K562 (cell line): ENCODE measurements around the gene BFSP2. TPM values are rescaled to one million over a fixed set of nuclear protein-coding genes. Genes with fewer than 3 reads are reported as not detected.

Source experiments
- ATAC-seq: fragments of 200-7000 bp; cut with Tn5 transposase; 3 replicates; pipeline ENCODE4 v1.9.1; 2020; ENCODE audit warnings: moderate library complexity
- BruUV-seq: library from RNA; stranded (reverse); fragments of 400-500 nt; replicated peaks from 2 replicates; lab custom pipeline; 2021; lab: Mats Ljungman, UMichigan
- CTCF ChIA-PET: fragments of 300-600 bp; formaldehyde crosslinking; extraction: SDS; loops from one replicate; lab custom pipeline; 2021; ENCODE audit warnings: low intra/inter-chr PET ratio; lab: Yijun Ruan, JAX
- POLR2A ChIA-PET: fragments of 300-600, 350-650 bp; sonication (Branson Sonifier 250); formaldehyde crosslinking; extraction: SDS; loops from one replicate; lab custom pipeline; 2021; ENCODE audit warnings: antibody characterized with exemption, inconsistent platforms; lab: Yijun Ruan, JAX
- DNase-seq, 4 experiments: peaks; one replicate each; pipeline versions ENCODE4 v3.0.0 to v3.0.0-alpha.2; 2011 to 2018; ENCODE audit warnings: low spot score in 3 of 4, mixed read lengths in 3 of 4; ENCODE audit errors: extremely low read depth in 1 of 4
- FAIRE-seq: peaks from 2 replicates; lab custom pipeline; 2011; peaks lifted over from hg19 to GRCh38; lab: Jason Lieb, UNC
- H2AFZ ChIP-seq: 2 replicates; pipeline ENCODE4 v1.6.0; 2011; ENCODE audit warnings: low read depth, low read length, control low read depth, inconsistent platforms
- H3K27ac ChIP-seq: fragments of 200-600 bp; 3 replicates; pipeline ENCODE4 v1.8.0; 2011; ENCODE audit warnings: low read depth, mild to moderate bottlenecking, control low read depth, inconsistent platforms, low read length, moderate library complexity, mixed read lengths; ENCODE audit errors: extremely low read depth
- H3K27me3 ChIP-seq, 2 experiments: fragments of 300-600 bp in 1 of 2; 2 replicates in 1 of 2; 3 replicates in 1 of 2; pipeline versions ENCODE4 v1.6.0 to v1.8.0; 2011; ENCODE audit warnings: inconsistent platforms in 2 of 2, low read length in 2 of 2, mild to moderate bottlenecking in 1 of 2, mixed read lengths in 1 of 2, moderate library complexity in 1 of 2; ENCODE audit not compliant: control insufficient read depth in 2 of 2, insufficient read depth in 2 of 2
- H3K36me3 ChIP-seq: fragments of 300-600 bp; 3 replicates; pipeline ENCODE4 v1.8.0; 2011; ENCODE audit warnings: mild to moderate bottlenecking, low read length, inconsistent platforms; ENCODE audit not compliant: control insufficient read depth, insufficient read depth
- H3K4me1 ChIP-seq, 2 experiments: fragments of 200-600 bp in 1 of 2; replicated peaks in 1 of 2; 2 replicates in 1 of 2; 3 replicates in 1 of 2; pipeline versions ENCODE4 v1.5.1 to v1.8.0; 2011; ENCODE audit warnings: inconsistent platforms in 2 of 2, low read length in 2 of 2, mild to moderate bottlenecking in 1 of 2, mixed read lengths in 1 of 2, moderate library complexity in 1 of 2; ENCODE audit not compliant: control insufficient read depth in 2 of 2, insufficient read depth in 2 of 2
- H3K4me2 ChIP-seq: 2 replicates; pipeline ENCODE4 v1.6.1; 2011; ENCODE audit warnings: low read length, control low read depth, inconsistent platforms, mixed read lengths; ENCODE audit not compliant: insufficient read depth
- H3K4me3 ChIP-seq: fragments of 200-600 bp; sonication (generic), shearing (Covaris generic); 2 replicates; pipeline ENCODE4 v1.5.1; 2016; ENCODE audit warnings: control low read depth, inconsistent platforms
- H3K79me2 ChIP-seq: fragments of 200-600 bp; 3 replicates; pipeline ENCODE4 v1.8.0; 2011; ENCODE audit warnings: low read length, inconsistent platforms; ENCODE audit not compliant: control insufficient read depth, insufficient read depth
- H3K9ac ChIP-seq, 2 experiments: 2 replicates each; pipeline versions ENCODE4 v1.6.0 to v1.6.1; 2011; ENCODE audit warnings: low read depth in 2 of 2, low read length in 2 of 2, control low read depth in 1 of 2, inconsistent platforms in 1 of 2, mild to moderate bottlenecking in 1 of 2, mixed read lengths in 1 of 2; ENCODE audit not compliant: insufficient read depth in 1 of 2
- H3K9me1 ChIP-seq: one replicate; pipeline ENCODE4 v1.6.0; 2011; ENCODE audit warnings: inconsistent platforms, mild to moderate bottlenecking, low read length, moderate library complexity; ENCODE audit not compliant: control insufficient read depth, insufficient read depth
- H3K9me3 ChIP-seq: replicated peaks from 2 replicates; pipeline ENCODE4 v1.5.1; 2011; ENCODE audit warnings: low read depth, low read length, inconsistent platforms; ENCODE audit not compliant: control insufficient read depth, insufficient read depth
- H4K20me1 ChIP-seq: replicated peaks from 2 replicates; pipeline ENCODE4 v1.6.1; 2011; ENCODE audit warnings: low read length, inconsistent platforms, mixed read lengths; ENCODE audit not compliant: control insufficient read depth, insufficient read depth
- C11orf30 ChIP-seq: fragments of 450-650 bp; IDR thresholded peaks from 2 replicates; pipeline ENCODE4 v1.6.1; 2016; ENCODE audit warnings: low read depth, mild to moderate bottlenecking
- LEF1 ChIP-seq: fragments of 450-650 bp; IDR thresholded peaks from 2 replicates; pipeline ENCODE4 v1.6.1; 2016; ENCODE audit warnings: mild to moderate bottlenecking
- MAFF ChIP-seq: IDR thresholded peaks from 2 replicates; pipeline ENCODE4 v1.6.1; 2012; ENCODE audit warnings: low read length, improper control_type of control experiment
- MAFG ChIP-seq: fragments of 450-650 bp; conservative IDR thresholded peaks from 2 replicates; pipeline ENCODE4 v1.6.1; 2016; ENCODE audit warnings: missing genetic modification characterization, missing compliant biosample characterization
- NFE2 ChIP-seq: IDR thresholded peaks from 2 replicates; pipeline ENCODE4 v1.6.1; 2014; ENCODE audit warnings: antibody characterized with exemption, low read depth
- NRF1 ChIP-seq, 2 experiments: fragments of 450-650 bp; IDR thresholded peaks in 1 of 2; conservative IDR thresholded peaks in 1 of 2; 2 replicates each; pipeline ENCODE4 v1.6.1; 2014; ENCODE audit warnings: mild to moderate bottlenecking in 2 of 2
- NUFIP1 ChIP-seq: fragments of 450-650 bp; IDR thresholded peaks from 2 replicates; pipeline ENCODE4 v1.6.1; 2018; ENCODE audit not compliant: partially characterized antibody
- SETDB1 ChIP-seq: IDR thresholded peaks from one replicate; pipeline ENCODE4 v1.6.1; 2012; ENCODE audit warnings: low read length, control low read depth, inconsistent platforms
- SREBF1 ChIP-seq: fragments of 150-350 bp; IDR thresholded peaks from 2 replicates; pipeline ENCODE4 v1.6.1; 2014; ENCODE audit warnings: antibody characterized with exemption, low read depth, low read length, borderline replicate concordance
- XRCC3 ChIP-seq: fragments of 450-650 bp; IDR thresholded peaks from 2 replicates; pipeline ENCODE4 v1.6.1; 2017; ENCODE audit warnings: mild to moderate bottlenecking, moderate library complexity
- ZNF3 ChIP-seq: fragments of 250-450 bp; sonication (Bioruptor Pico); IDR thresholded peaks from 2 replicates; pipeline ENCODE4 v1.5.0; 2021; ENCODE audit warnings: mild to moderate bottlenecking, moderate library complexity
- ZNF316 ChIP-seq: fragments of 450-650 bp; IDR thresholded peaks from 2 replicates; pipeline ENCODE4 v1.6.1; 2016
- WGBS: fragments of 100-300 bp; shearing (Covaris generic); methylation state at CpG from one replicate; pipeline ENCODE4 v1.1.6; 2016; ENCODE audit warnings: low coverage, mixed read lengths; ENCODE audit not compliant: insufficient coverage; ENCODE audit errors: missing lambda C conversion rate; 5-methylcytosine and 5-hydroxymethylcytosine counted together
- in situ Hi-C: fragments of 300-500 bp; cut with MboI; formaldehyde crosslinking; loops from 4 replicates; pipeline ENCODE4 v1.15.0; 2018; ENCODE audit warnings: inconsistent platforms, mixed read lengths
- intact Hi-C: fragments of 100-400 bp; cut with micrococcal nuclease; formaldehyde crosslinking; loops from 2 replicates; pipeline ENCODE4 v1.14.2; 2022
- polyA plus RNA-seq, 8 experiments: library from polyadenylated mRNA; depleted of rRNA in 4 of 8; stranded (reverse) in 5 of 8; unstranded in 3 of 8; fragments of >200 nt; fragmentation: Nextera tagmentation in 2 of 8; fragmentation: Illumina TruSeq in 1 of 8; extraction: Ambion mirVana in 2 of 8; extraction: Trizol in 1 of 8; gene quantifications; 2 replicates each; pipeline versions ENCODE4 v1.2.1 to v1.2.3, GENCODE V29; 2011 to 2014; ENCODE audit warnings: inconsistent platforms in 1 of 8, missing spikeins in 1 of 8
- total RNA-seq, 7 experiments: library from RNA; depleted of rRNA in 6 of 7; stranded (reverse); fragments of >200 nt in 6 of 7; fragmentation: Illumina TruSeq in 2 of 7; extraction: Trizol in 2 of 7; gene quantifications; 2 replicates each; pipeline versions ENCODE4 v1.2.1 to v1.2.3, GENCODE V29; 2011 to 2021; ENCODE audit warnings: low replicate concordance in 1 of 7
- TF ChIP-seq, protein P1 (sequence below): fragments of 450-650 bp; formaldehyde crosslinking; IDR thresholded peaks from 2 replicates; pipeline ENCODE4 v1.4.0; 2020; ENCODE audit warnings: mild to moderate bottlenecking, mixed read lengths
- TF ChIP-seq, protein P2 (sequence below): fragments of 450-650 bp; IDR thresholded peaks from 2 replicates; pipeline ENCODE4 v1.6.1; 2017; ENCODE audit warnings: antibody characterized with exemption
- TF ChIP-seq, protein P3 (sequence below): fragments of 450-650 bp; IDR thresholded peaks from 2 replicates; pipeline ENCODE4 v1.6.1; 2016
- TF ChIP-seq, protein P4 (sequence below), 2 experiments: IDR thresholded peaks in 1 of 2; conservative IDR thresholded peaks in 1 of 2; 2 replicates each; pipeline ENCODE4 v1.6.1; 2016; ENCODE audit warnings: low read depth in 2 of 2, mild to moderate bottlenecking in 1 of 2, missing compliant biosample characterization in 1 of 2, missing genetic modification characterization in 1 of 2, moderate library complexity in 1 of 2

BFSP2 gene
- total and polyA plus RNA-seq, 9 of the 15 experiments (the other 6 are each of a cell fraction or from before 2014, with no cell fraction given), result not detected

DNA sequence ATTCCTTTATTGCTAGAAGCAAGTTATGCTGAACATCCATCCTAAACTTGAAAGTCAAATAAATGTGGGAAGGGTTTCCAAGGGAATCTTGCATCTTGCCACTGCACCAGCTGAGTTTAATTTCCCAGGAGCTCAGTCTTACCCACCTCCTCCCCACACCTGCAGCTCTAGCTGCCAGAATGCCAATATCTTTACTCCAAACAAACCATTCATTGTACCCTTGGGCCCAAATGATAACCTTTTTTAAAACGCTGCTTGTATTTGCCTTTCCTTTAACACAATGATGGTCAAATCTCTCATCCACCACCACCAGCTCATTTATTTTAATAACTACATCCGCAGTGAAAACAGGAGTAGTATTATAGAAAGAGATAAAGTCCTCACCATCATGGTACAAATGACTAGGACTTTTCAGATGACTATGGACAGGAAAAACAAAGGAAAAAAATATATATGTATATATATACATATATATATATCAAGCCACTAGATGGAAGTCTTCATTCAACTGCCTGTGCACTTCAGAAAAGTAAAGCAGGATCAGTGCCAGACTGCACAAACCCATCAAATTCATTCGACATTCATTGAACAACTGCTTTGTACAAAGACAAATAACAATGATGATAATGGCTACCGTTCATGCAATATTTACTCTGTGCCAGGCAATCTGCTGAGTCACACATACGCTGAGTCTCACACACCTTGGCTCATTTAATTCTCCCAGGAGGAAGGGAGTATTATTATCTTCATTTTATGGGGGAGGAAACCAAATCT lies 44.0 kb downstream of the BFSP2 start:
- Histone ChIP-seq H3K4me3 (no peak overlapping the region), H3K4me2 (no peak overlapping the region), H4K20me1 (no peaks in the 10 kb centered on the region), H3K79me2 (no peaks in the 10 kb centered on the region), H3K27me3 (peaks cover 0 to 4% of the 10 kb centered on the region in 2 experiments; a peak in 3 of 5 replicates), H3K9me3 (no peaks in the 10 kb centered on the region), H3K4me1 (no peaks in the 10 kb centered on the region), H3K36me3 (no peaks in the 10 kb centered on the region), H2AFZ (no peak overlapping the region), H3K27ac (no peak overlapping the region), H3K9ac (no peak overlapping the region), H3K9me1 (no peaks in the 10 kb centered on the region)
- DNase-seq (no peak), ATAC-seq (no peak), FAIRE-seq (no peak)
- ChIA-PET POLR2A (no interaction called here), CTCF (no interaction called here)
- in situ Hi-C loops (no loop called here), intact Hi-C loops (no loop called here)
- no TSS peak for BruUV-seq
- 3% methylated on average over 5 of the region's 5 CpGs for WGBS
- TF ChIP-seq, protein P1, sequence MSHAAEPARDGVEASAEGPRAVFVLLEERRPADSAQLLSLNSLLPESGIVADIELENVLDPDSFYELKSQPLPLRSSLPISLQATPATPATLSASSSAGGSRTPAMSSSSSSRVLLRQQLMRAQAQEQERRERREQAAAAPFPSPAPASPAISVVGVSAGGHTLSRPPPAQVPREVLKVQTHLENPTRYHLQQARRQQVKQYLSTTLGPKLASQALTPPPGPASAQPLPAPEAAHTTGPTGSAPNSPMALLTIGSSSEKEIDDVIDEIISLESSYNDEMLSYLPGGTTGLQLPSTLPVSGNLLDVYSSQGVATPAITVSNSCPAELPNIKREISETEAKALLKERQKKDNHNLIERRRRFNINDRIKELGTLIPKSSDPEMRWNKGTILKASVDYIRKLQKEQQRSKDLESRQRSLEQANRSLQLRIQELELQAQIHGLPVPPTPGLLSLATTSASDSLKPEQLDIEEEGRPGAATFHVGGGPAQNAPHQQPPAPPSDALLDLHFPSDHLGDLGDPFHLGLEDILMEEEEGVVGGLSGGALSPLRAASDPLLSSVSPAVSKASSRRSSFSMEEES (CRISPR knock-in tag), result no peak
- TF ChIP-seq NUFIP1, result no peak
- peak; percentile 18; the same call in 1 of the 2 replicates for TF ChIP-seq MAFF
- TF ChIP-seq LEF1, result no peak
- TF ChIP-seq SETDB1, result no peak
- TF ChIP-seq, protein P2, sequence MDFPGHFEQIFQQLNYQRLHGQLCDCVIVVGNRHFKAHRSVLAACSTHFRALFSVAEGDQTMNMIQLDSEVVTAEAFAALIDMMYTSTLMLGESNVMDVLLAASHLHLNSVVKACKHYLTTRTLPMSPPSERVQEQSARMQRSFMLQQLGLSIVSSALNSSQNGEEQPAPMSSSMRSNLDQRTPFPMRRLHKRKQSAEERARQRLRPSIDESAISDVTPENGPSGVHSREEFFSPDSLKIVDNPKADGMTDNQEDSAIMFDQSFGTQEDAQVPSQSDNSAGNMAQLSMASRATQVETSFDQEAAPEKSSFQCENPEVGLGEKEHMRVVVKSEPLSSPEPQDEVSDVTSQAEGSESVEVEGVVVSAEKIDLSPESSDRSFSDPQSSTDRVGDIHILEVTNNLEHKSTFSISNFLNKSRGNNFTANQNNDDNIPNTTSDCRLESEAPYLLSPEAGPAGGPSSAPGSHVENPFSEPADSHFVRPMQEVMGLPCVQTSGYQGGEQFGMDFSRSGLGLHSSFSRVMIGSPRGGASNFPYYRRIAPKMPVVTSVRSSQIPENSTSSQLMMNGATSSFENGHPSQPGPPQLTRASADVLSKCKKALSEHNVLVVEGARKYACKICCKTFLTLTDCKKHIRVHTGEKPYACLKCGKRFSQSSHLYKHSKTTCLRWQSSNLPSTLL, result no peak
- TF ChIP-seq MAFG (tag), result peak; percentile 57
- no peak for TF ChIP-seq NRF1 (conservative IDR thresholded peaks at IDR 0.05 in 1 of 2, IDR thresholded peaks at IDR 0.05 in 1 of 2)
- TF ChIP-seq C11orf30, result peak; percentile 29; the same call in 1 of the 2 replicates
- peak; percentile 46; the same call in 1 of the 2 replicates for TF ChIP-seq NFE2
- TF ChIP-seq, protein P3, sequence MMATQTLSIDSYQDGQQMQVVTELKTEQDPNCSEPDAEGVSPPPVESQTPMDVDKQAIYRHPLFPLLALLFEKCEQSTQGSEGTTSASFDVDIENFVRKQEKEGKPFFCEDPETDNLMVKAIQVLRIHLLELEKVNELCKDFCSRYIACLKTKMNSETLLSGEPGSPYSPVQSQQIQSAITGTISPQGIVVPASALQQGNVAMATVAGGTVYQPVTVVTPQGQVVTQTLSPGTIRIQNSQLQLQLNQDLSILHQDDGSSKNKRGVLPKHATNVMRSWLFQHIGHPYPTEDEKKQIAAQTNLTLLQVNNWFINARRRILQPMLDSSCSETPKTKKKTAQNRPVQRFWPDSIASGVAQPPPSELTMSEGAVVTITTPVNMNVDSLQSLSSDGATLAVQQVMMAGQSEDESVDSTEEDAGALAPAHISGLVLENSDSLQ, result no peak
- TF ChIP-seq SREBF1, result no peak
- peak; percentile 20; the same call in 1 of the 2 replicates for TF ChIP-seq ZNF316
- no peak for TF ChIP-seq ZNF3 (CRISPR knock-in tag)
- TF ChIP-seq, protein P4, sequence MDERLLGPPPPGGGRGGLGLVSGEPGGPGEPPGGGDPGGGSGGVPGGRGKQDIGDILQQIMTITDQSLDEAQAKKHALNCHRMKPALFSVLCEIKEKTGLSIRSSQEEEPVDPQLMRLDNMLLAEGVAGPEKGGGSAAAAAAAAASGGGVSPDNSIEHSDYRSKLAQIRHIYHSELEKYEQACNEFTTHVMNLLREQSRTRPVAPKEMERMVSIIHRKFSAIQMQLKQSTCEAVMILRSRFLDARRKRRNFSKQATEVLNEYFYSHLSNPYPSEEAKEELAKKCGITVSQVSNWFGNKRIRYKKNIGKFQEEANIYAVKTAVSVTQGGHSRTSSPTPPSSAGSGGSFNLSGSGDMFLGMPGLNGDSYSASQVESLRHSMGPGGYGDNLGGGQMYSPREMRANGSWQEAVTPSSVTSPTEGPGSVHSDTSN (CRISPR knock-in tag; IDR thresholded peaks at IDR 0.05; ENCODE audit: low read depth), result no peak
- TF ChIP-seq, protein P4 (tag; conservative IDR thresholded peaks at IDR 0.05; ENCODE audit: low read depth), result no peak
- TF ChIP-seq XRCC3, result no peak
